Measurements from ENCODE around the gene NBAS.
"Not testable (repeated sequence)": the region's sequence is repeated elsewhere in the genome, so short reads cannot be mapped to it uniquely, and the experiment has no call there.

DNA sequence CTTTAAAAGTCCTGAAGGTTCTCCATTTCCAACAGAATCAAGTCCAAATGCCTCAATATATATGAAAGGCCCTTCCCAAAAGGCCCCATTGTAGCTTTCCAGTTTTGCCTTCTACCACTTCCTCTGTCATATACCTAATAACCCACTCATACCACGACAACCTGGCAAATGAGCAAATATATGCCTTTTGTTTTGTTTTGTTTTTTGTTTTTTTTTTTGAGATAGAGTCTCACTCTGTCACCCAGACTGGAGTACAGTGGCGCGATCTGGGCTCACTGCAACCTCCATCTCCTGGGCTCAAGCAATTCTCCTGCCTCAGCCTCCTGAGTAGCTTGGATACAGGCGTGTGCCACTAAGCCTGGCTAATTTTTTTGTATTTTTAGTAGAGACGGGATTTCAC lies 20.6 kb downstream of the NBAS start:
- not testable (repeated sequence) for TF ChIP-seq YY1 (IDR thresholded peaks at IDR 0.05; ENCODE audit: low read depth); FOXJ3 (CRISPR knock-in tag; IDR thresholded peaks at IDR 0.05); CHD2 (IDR thresholded peaks at IDR 0.05; ENCODE audit: low read length, partially characterized antibody)
- TF ChIP-seq, protein P1, sequence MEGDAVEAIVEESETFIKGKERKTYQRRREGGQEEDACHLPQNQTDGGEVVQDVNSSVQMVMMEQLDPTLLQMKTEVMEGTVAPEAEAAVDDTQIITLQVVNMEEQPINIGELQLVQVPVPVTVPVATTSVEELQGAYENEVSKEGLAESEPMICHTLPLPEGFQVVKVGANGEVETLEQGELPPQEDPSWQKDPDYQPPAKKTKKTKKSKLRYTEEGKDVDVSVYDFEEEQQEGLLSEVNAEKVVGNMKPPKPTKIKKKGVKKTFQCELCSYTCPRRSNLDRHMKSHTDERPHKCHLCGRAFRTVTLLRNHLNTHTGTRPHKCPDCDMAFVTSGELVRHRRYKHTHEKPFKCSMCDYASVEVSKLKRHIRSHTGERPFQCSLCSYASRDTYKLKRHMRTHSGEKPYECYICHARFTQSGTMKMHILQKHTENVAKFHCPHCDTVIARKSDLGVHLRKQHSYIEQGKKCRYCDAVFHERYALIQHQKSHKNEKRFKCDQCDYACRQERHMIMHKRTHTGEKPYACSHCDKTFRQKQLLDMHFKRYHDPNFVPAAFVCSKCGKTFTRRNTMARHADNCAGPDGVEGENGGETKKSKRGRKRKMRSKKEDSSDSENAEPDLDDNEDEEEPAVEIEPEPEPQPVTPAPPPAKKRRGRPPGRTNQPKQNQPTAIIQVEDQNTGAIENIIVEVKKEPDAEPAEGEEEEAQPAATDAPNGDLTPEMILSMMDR (IDR thresholded peaks at IDR 0.05), result not testable (repeated sequence)
- TF ChIP-seq, protein P2, sequence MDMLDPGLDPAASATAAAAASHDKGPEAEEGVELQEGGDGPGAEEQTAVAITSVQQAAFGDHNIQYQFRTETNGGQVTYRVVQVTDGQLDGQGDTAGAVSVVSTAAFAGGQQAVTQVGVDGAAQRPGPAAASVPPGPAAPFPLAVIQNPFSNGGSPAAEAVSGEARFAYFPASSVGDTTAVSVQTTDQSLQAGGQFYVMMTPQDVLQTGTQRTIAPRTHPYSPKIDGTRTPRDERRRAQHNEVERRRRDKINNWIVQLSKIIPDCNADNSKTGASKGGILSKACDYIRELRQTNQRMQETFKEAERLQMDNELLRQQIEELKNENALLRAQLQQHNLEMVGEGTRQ (IDR thresholded peaks at IDR 0.05; ENCODE audit: borderline replicate concordance, low read depth, low read length), result not testable (repeated sequence)

Data from SK-N-SH (cell line).